Spleen (tissue), 7 donors: ENCODE results near the gene KLK6.

Source experiments
- CTCF ChIP-seq, 11 experiments: fragments of 200-600 bp in 7 of 11; fragments of 450-650 bp in 4 of 11; sonication (generic) in 4 of 11; IDR thresholded peaks in 8 of 11; conservative IDR thresholded peaks in 3 of 11; 1 replicate in 7 of 11; 2 replicates in 4 of 11; pipeline versions ENCODE4 v1.4.0 to v1.8.0; 2016 to 2021; ENCODE audit warnings: antibody characterized with exemption in 11 of 11, inconsistent platforms in 4 of 11, mild to moderate bottlenecking in 1 of 11
- POLR2A ChIP-seq, 3 donors: fragments of 450-650 bp; IDR thresholded peaks; one replicate each; pipeline ENCODE4 v1.5.1; 2017; ENCODE audit warnings: antibody characterized with exemption in 3 of 3, mild to moderate bottlenecking in 1 of 3
- POLR2AphosphoS5 ChIP-seq, 3 donors: sonication (generic); formaldehyde crosslinking; IDR thresholded peaks; one replicate each; pipeline ENCODE4 v1.5.1; 2017; ENCODE audit warnings: antibody characterized with exemption in 3 of 3
- donor health status: DM: no; HTN: no; CAD: no; lungs with moderate emphysema.
- donor health status: DM: no; HTN: no; CAD: no.
- donor health status: DM: no; HTN: no; CAD: no.

GRCh38 chr19:50912727-50913716 lies 56.4 kb downstream of the KLK6 start:
- no peak for TF ChIP-seq CTCF (IDR thresholded peaks at IDR 0.05 in 8 of 11, conservative IDR thresholded peaks at IDR 0.05 in 3 of 11)
- no peak for TF ChIP-seq POLR2AphosphoS5 (IDR thresholded peaks at IDR 0.05)
- no peak for TF ChIP-seq POLR2A (IDR thresholded peaks at IDR 0.05)
